Measurements from ENCODE around the gene MAOB. TPM values are rescaled to one million over a fixed set of nuclear protein-coding genes. Genes with fewer than 3 reads are reported as not detected.
"Not testable (repeated sequence)": the region's sequence is repeated elsewhere in the genome, so short reads cannot be mapped to it uniquely, and the experiment has no call there.

MAOB gene
- total RNA-seq: not detected
- polyA plus RNA-seq: under 1 TPM in 1 of 4 donors, not detected in 3; 0.13 TPM

DNA sequence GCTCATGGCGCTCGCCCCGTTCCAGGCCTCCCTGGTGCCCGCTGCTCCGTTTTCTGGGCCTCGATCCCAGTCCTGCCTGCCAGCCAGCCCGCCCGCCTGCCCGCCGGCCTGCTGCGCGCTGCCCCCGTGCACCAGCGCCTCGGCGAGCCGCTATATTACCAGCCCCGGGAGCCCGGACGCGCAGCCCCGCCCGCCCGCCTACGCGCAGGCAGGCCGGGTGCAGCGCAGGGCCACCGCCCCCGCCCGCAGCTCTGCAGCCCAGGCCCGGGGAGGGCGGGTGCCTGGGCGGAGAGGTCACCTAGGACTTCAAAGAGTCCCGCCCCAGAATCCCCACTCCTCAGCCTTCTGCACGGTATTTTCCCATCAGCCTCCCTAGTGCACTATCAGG lies at the start of gene MAOB:
TSS of gene MAOB (minus strand) at position 157 of the 388 bp plus-strand sequence. CDS start at position 6, 151 bp downstream.
- H3K36me3 ChIP-seq (ENCODE audit: control insufficient read depth, insufficient read depth, low read length): no peaks in the 10 kb centered on the region
- peaks cover 9% of the 10 kb centered on the region for H3K27me3 ChIP-seq (ENCODE audit: control insufficient read depth, insufficient read depth, low read length)
- Mint-ChIP-seq H3K4me1 (peaks cover 0 to 2% (median 0%) of the 10 kb centered on the region in 4 donors), H3K4me3 (no peak within 1 kb of the TSS), H3K27me3 (peaks cover 19% of the 10 kb centered on the region), H3K9me3 (no peaks in the 10 kb centered on the region), H3K27ac (no peak within 1 kb of the TSS), H3K36me3 (no peaks in the 10 kb centered on the region)
- DNase-seq (peak in 1 of 3 donors; percentile 5), ATAC-seq (ENCODE audit: low read depth in 2 of 2) (peak in 1 of 2 donors; percentile 28)
- H3K9me3 ChIP-seq (ENCODE audit: control insufficient read depth in 2 of 2, low read length in 2 of 2): no peaks in the 10 kb centered on the region
- H3K4me1 ChIP-seq (ENCODE audit: control insufficient read depth, insufficient read depth, low read length, poor library complexity, severe bottlenecking): no peaks in the 10 kb centered on the region
- no peak within 1 kb of the TSS for H3K27ac ChIP-seq (ENCODE audit: insufficient read depth, low read length, poor library complexity, severe bottlenecking)
- no peak within 1 kb of the TSS for H3K4me3 ChIP-seq (ENCODE audit: low read depth, low read length)

DNA sequence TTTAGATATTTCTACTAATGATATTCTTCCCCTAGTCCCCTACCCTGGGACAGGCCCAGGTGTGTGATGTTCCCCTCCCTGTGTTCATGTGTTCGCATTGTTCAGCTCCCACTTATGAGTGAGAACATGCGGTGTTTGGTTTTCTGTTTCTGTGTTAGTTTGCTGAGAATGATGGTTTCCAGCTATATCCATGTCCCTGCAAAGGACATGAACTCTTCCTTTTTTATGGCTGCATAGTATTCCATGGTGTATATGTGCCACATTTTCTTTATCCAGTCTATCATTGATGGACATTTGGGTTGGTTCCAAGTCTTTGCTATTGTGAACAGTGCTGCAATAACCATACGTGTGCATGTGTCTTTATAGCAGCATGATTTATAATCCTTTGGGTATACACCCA lies 39.8 kb upstream of the MAOB start:
- H3K4me1 Mint-ChIP-seq; H3K4me1 ChIP-seq (ENCODE audit: control insufficient read depth, insufficient read depth, low read length, poor library complexity, severe bottlenecking); H3K36me3 ChIP-seq (ENCODE audit: control insufficient read depth, insufficient read depth, low read length); DNase-seq; H3K27me3 Mint-ChIP-seq; H3K27ac ChIP-seq (ENCODE audit: insufficient read depth, low read length, poor library complexity, severe bottlenecking); ATAC-seq (ENCODE audit: low read depth in 2 of 2); H3K27me3 ChIP-seq (ENCODE audit: control insufficient read depth, insufficient read depth, low read length); H3K9me3 Mint-ChIP-seq; H3K9me3 ChIP-seq (ENCODE audit: control insufficient read depth in 2 of 2, low read length in 2 of 2); H3K4me3 ChIP-seq (ENCODE audit: low read depth, low read length); H3K36me3 Mint-ChIP-seq; H3K27ac Mint-ChIP-seq; H3K4me3 Mint-ChIP-seq: not testable (repeated sequence)

- H3K4me3 Mint-ChIP-seq; ATAC-seq (ENCODE audit: low read depth in 2 of 2); H3K27me3 ChIP-seq (ENCODE audit: control insufficient read depth, insufficient read depth, low read length); H3K36me3 Mint-ChIP-seq; H3K4me1 Mint-ChIP-seq; H3K27me3 Mint-ChIP-seq; H3K4me3 ChIP-seq (ENCODE audit: low read depth, low read length); H3K9me3 Mint-ChIP-seq; H3K36me3 ChIP-seq (ENCODE audit: control insufficient read depth, insufficient read depth, low read length); H3K4me1 ChIP-seq (ENCODE audit: control insufficient read depth, insufficient read depth, low read length, poor library complexity, severe bottlenecking); H3K9me3 ChIP-seq (ENCODE audit: control insufficient read depth in 2 of 2, low read length in 2 of 2); H3K27ac ChIP-seq (ENCODE audit: insufficient read depth, low read length, poor library complexity, severe bottlenecking); H3K27ac Mint-ChIP-seq; DNase-seq: not testable (repeated sequence)
Measured at GRCh38 chrX:43910772-43911171, 28.5 kb upstream of the MAOB start.

DNA sequence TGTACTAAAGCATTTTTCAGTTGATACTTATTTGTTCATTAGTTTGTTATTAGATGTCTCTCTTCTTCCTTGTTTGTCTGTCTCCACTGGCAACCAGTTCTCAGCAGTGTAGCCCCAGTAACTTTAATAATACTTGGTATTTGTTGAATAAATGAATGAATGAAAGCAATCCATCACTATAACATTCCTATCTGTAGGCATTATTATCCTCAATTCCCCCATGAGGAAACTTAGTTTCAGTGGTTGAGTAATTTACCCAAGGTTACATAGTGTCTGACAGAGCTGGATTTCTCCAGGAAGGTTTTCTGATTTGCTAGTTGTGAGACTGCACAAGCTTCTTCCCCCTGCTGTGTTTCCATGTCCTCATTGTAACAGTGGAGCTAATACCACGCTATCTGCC lies 27.8 kb upstream of the MAOB start:
- DNase-seq: no peak
- H3K36me3 ChIP-seq (ENCODE audit: control insufficient read depth, insufficient read depth, low read length): no peaks in the 10 kb centered on the region
- Mint-ChIP-seq H3K36me3 (no peaks in the 10 kb centered on the region), H3K27ac (no peak overlapping the region), H3K4me1 (no peaks in the 10 kb centered on the region), H3K9me3 (no peaks in the 10 kb centered on the region), H3K4me3 (no peak overlapping the region), H3K27me3 (peaks cover 6% of the 10 kb centered on the region)
- no peak overlapping the region for H3K27ac ChIP-seq (ENCODE audit: insufficient read depth, low read length, poor library complexity, severe bottlenecking)
- H3K4me3 ChIP-seq (ENCODE audit: low read depth, low read length): no peak overlapping the region
- no peaks in the 10 kb centered on the region for H3K4me1 ChIP-seq (ENCODE audit: control insufficient read depth, insufficient read depth, low read length, poor library complexity, severe bottlenecking)
- no peak for ATAC-seq (ENCODE audit: low read depth in 2 of 2)
- peaks cover 1% of the 10 kb centered on the region for H3K27me3 ChIP-seq (ENCODE audit: control insufficient read depth, insufficient read depth, low read length)
- H3K9me3 ChIP-seq (ENCODE audit: control insufficient read depth in 2 of 2, low read length in 2 of 2): no peaks in the 10 kb centered on the region

GRCh38 chrX:43909141-43909540 lies 26.9 kb upstream of the MAOB start:
- Histone ChIP-seq H3K36me3 (ENCODE audit: control insufficient read depth, insufficient read depth, low read length) (no peaks in the 10 kb centered on the region), H3K4me1 (ENCODE audit: control insufficient read depth, insufficient read depth, low read length, poor library complexity, severe bottlenecking) (no peaks in the 10 kb centered on the region), H3K27me3 (ENCODE audit: control insufficient read depth, insufficient read depth, low read length) (peaks cover 1% of the 10 kb centered on the region), H3K4me3 (ENCODE audit: low read depth, low read length) (no peak overlapping the region), H3K9me3 (ENCODE audit: control insufficient read depth in 2 of 2, low read length in 2 of 2) (no peaks in the 10 kb centered on the region), H3K27ac (ENCODE audit: insufficient read depth, low read length, poor library complexity, severe bottlenecking) (no peak overlapping the region)
- Mint-ChIP-seq H3K4me1 (no peaks in the 10 kb centered on the region), H3K27me3 (peaks cover 6% of the 10 kb centered on the region), H3K9me3 (peaks cover 0 to 2% (median 0%) of the 10 kb centered on the region in 7 donors), H3K27ac (no peak overlapping the region), H3K36me3 (no peaks in the 10 kb centered on the region), H3K4me3 (no peak overlapping the region)
- DNase-seq: no peak
- no peak for ATAC-seq (ENCODE audit: low read depth in 2 of 2)

DNA sequence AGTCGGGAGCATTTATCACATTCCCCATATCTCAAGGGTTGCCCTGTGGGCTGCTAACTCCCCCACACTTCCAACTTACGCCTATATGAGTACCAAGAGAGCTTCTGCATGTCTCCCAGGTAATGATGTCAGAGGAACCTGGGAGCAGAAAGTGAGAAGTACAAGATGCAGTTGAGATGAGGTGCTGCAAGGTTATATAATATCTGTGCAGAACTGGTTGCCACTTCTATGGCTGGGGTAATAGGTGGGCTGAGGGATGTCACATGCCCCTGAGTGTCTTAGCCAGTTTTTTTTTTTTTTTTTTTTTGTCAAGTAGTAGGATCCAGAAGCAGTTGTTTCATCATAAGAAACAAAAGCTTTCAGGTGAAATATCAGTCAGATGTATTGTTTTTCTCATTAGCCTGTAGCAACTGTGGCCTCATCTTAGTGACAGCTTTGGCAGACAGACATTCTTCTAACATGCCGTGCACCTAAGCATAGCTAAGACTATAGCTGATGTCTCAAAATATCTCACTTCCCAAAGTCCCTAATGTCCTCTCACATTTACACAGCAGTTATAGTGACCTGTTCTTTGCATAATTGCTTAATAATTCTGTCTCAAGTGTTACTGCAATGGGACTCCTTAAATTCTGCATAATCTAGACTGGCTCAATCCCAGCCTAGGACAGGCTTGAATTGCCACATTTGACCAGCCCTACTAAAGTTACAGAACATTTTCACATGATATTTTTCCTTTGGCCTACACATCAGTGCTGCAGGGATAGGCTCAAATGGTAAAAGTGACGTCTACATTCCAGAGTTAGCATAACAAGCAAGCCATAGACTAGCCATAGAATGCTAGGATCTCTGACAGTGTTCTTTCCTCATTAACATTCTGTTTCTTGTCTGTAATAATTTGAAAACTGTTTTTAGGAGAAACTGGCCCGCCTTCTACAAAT lies 17.9 kb upstream of the MAOB start:
- Mint-ChIP-seq H3K9me3 (peaks cover 0 to 2% (median 0%) of the 10 kb centered on the region in 7 donors), H3K27me3 (peaks cover under 1% of the 10 kb centered on the region), H3K4me1 (no peaks in the 10 kb centered on the region), H3K4me3 (no peak overlapping the region), H3K27ac (no peak overlapping the region), H3K36me3 (no peaks in the 10 kb centered on the region)
- DNase-seq (no peak), ATAC-seq (ENCODE audit: low read depth in 2 of 2) (no peak)
- Histone ChIP-seq H3K36me3 (ENCODE audit: control insufficient read depth, insufficient read depth, low read length) (no peaks in the 10 kb centered on the region), H3K27ac (ENCODE audit: insufficient read depth, low read length, poor library complexity, severe bottlenecking) (no peak overlapping the region), H3K27me3 (ENCODE audit: control insufficient read depth, insufficient read depth, low read length) (no peaks in the 10 kb centered on the region), H3K9me3 (ENCODE audit: control insufficient read depth in 2 of 2, low read length in 2 of 2) (no peaks in the 10 kb centered on the region), H3K4me1 (ENCODE audit: control insufficient read depth, insufficient read depth, low read length, poor library complexity, severe bottlenecking) (no peaks in the 10 kb centered on the region), H3K4me3 (ENCODE audit: low read depth, low read length) (no peak overlapping the region)

DNA sequence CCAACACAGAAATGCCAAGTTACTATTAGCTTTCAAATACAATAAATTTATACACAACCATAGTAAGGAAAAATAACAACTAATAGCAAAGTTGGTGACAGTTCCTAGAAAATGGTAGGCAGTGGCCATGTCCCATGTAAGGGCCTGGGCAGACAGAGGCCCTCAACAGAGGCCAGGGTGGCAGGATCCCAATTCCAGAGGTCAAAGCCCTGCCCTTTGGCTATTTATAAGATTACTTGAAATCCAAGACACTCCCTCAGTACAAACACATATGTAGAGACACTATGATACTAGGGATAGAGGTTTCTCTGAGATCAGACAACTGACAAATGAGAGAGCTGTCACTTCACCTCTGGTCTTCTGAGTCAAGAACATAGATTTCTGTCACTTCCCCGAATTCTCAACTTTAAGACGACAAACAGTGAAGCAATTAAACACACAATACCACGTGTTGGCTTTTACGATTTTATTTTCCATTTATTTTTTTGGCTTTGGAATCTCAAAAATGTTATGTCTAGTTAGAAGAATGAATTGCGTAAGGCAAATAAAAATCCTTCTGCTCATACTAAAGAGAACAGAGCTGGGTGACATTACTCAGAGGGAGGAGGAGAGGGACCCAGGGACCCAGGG lies 16.3 kb upstream of the MAOB start:
- Mint-ChIP-seq H3K27me3 (peaks cover 4% of the 10 kb centered on the region), H3K27ac (no peak overlapping the region), H3K4me1 (no peaks in the 10 kb centered on the region), H3K4me3 (no peak overlapping the region), H3K9me3 (no peaks in the 10 kb centered on the region), H3K36me3 (no peaks in the 10 kb centered on the region)
- Histone ChIP-seq H3K36me3 (ENCODE audit: control insufficient read depth, insufficient read depth, low read length) (no peaks in the 10 kb centered on the region), H3K4me1 (ENCODE audit: control insufficient read depth, insufficient read depth, low read length, poor library complexity, severe bottlenecking) (no peaks in the 10 kb centered on the region), H3K9me3 (ENCODE audit: control insufficient read depth in 2 of 2, low read length in 2 of 2) (no peaks in the 10 kb centered on the region), H3K4me3 (ENCODE audit: low read depth, low read length) (no peak overlapping the region), H3K27ac (ENCODE audit: insufficient read depth, low read length, poor library complexity, severe bottlenecking) (no peak overlapping the region), H3K27me3 (ENCODE audit: control insufficient read depth, insufficient read depth, low read length) (no peaks in the 10 kb centered on the region)
- no peak for DNase-seq
- ATAC-seq (ENCODE audit: low read depth in 2 of 2): no peak
